ENCODE data around the gene DUSP9. TPM values are rescaled to one million over a fixed set of nuclear protein-coding genes. Genes with fewer than 3 reads are reported as not detected.

Gene DUSP9
- total RNA-seq, 4 donors from 2014 or later = not detected

- H3K27me3 ChIP-seq = no peaks in the 10 kb centered on the region
- WGBS, 2 donors = no CpG with 5 or more reads among the region's 16 CpGs
Observed at GRCh38 chrX:153626025-153626633, 20.9 kb upstream of the DUSP9 start.

GRCh38 chrX:153626863-153627674, 19.9 kb upstream of the DUSP9 start:
- no peaks in the 10 kb centered on the region for H3K27me3 ChIP-seq
- H3K27ac ChIP-seq = no peak overlapping the region
- DNase-seq = no peak
- 80 to 85% methylated on average over 13 to 17 of the region's 35 CpGs for WGBS, 2 donors
- intact Hi-C loops (cut with DNase I) = no loop called here
- H3K36me3 ChIP-seq = no peaks in the 10 kb centered on the region
- H3K4me3 ChIP-seq (replicated peaks in 1 of 3) = no peak overlapping the region
- no peaks in the 10 kb centered on the region for H3K9me3 ChIP-seq
- no peaks in the 10 kb centered on the region for H3K4me1 ChIP-seq
- TF ChIP-seq POLR2A (IDR thresholded peaks at IDR 0.05) = no peak
- TF ChIP-seq CTCF (IDR thresholded peaks at IDR 0.05) = no peak

More at GRCh38 chrX:153626025-153626633, 20.9 kb upstream of the DUSP9 start:
- no peak for DNase-seq
- intact Hi-C loops (cut with DNase I) = no loop called here
- Histone ChIP-seq H3K27ac (no peak overlapping the region), H3K36me3 (no peaks in the 10 kb centered on the region), H3K9me3 (no peaks in the 10 kb centered on the region), H3K4me1 (no peaks in the 10 kb centered on the region), H3K4me3 (replicated peaks in 1 of 3) (no peak overlapping the region)
- TF ChIP-seq CTCF (IDR thresholded peaks at IDR 0.05) (no peak), POLR2A (IDR thresholded peaks at IDR 0.05) (no peak)

GRCh38 chrX:153627675-153628111, 19.3 kb upstream of the DUSP9 start:
- WGBS, 2 donors = 65 to 83% methylated on average over 1 to 4 of the region's 15 CpGs
- Histone ChIP-seq H3K27ac (no peak overlapping the region), H3K4me3 (replicated peaks in 1 of 3) (no peak overlapping the region), H3K4me1 (no peaks in the 10 kb centered on the region), H3K27me3 (no peaks in the 10 kb centered on the region), H3K36me3 (no peaks in the 10 kb centered on the region), H3K9me3 (no peaks in the 10 kb centered on the region)
- no peak for DNase-seq
- no peak for TF ChIP-seq POLR2A (IDR thresholded peaks at IDR 0.05)
- intact Hi-C loops (cut with DNase I) = no loop called here

- no peak overlapping the region for H3K4me3 ChIP-seq (replicated peaks in 1 of 3)
- TF ChIP-seq CTCF (IDR thresholded peaks at IDR 0.05) = no peak
- no peak for TF ChIP-seq POLR2A (IDR thresholded peaks at IDR 0.05)
- intact Hi-C loops (cut with DNase I) = no loop called here
- no peak overlapping the region for H3K27ac ChIP-seq
- DNase-seq = no peak
- H3K9me3 ChIP-seq = no peaks in the 10 kb centered on the region
- no peaks in the 10 kb centered on the region for H3K4me1 ChIP-seq
- no peaks in the 10 kb centered on the region for H3K36me3 ChIP-seq
- no peaks in the 10 kb centered on the region for H3K27me3 ChIP-seq
- WGBS, 2 donors = 74 to 94% methylated on average over 2 to 8 of the region's 8 CpGs
Observed at GRCh38 chrX:153628129-153628528, 18.9 kb upstream of the DUSP9 start.

GRCh38 chrX:153628665-153629064, 18.3 kb upstream of the DUSP9 start:
- Histone ChIP-seq H3K27me3 (no peaks in the 10 kb centered on the region), H3K4me3 (replicated peaks in 1 of 3) (no peak overlapping the region), H3K4me1 (no peaks in the 10 kb centered on the region), H3K36me3 (no peaks in the 10 kb centered on the region), H3K9me3 (no peaks in the 10 kb centered on the region), H3K27ac (no peak overlapping the region)
- DNase-seq = no peak
- intact Hi-C loops (cut with DNase I) = no loop called here
- no CpG with 5 or more reads among the region's 12 CpGs for WGBS, 2 donors
- TF ChIP-seq CTCF (IDR thresholded peaks at IDR 0.05) = no peak
- no peak for TF ChIP-seq POLR2A (IDR thresholded peaks at IDR 0.05)

All from thyroid gland (tissue), 4 donors.